K562 (cell line): ENCODE measurements around the gene RPL38.

Experiments used
- CEBPB ChIP-seq: fragments of 450-650 bp; IDR thresholded peaks from 2 replicates; pipeline ENCODE4 v1.6.1; 2016; ENCODE audit warnings: missing genetic modification characterization, missing compliant biosample characterization
- CHD2 ChIP-seq: IDR thresholded peaks from 2 replicates; pipeline ENCODE4 v1.6.1; 2011; ENCODE audit warnings: low read depth, low read length
- DNMT1 ChIP-seq: fragments of 450-650 bp; IDR thresholded peaks from 2 replicates; pipeline ENCODE4 v1.6.1; 2016; ENCODE audit warnings: antibody characterized with exemption, mild to moderate bottlenecking
- FOS ChIP-seq: IDR thresholded peaks from 3 replicates; pipeline ENCODE4 v1.6.1; 2011; ENCODE audit not compliant: insufficient read length; ENCODE audit errors: extremely low read depth
- POLR2A ChIP-seq: fragments of 450-650 bp; conservative IDR thresholded peaks from 2 replicates; pipeline ENCODE4 v1.6.1; 2016
- RAD51 ChIP-seq: fragments of 450-650 bp; IDR thresholded peaks from 2 replicates; pipeline ENCODE4 v1.7.1; 2016; ENCODE audit warnings: low read depth, mild to moderate bottlenecking, borderline replicate concordance
- SOX6 ChIP-seq: fragments of 450-650 bp; IDR thresholded peaks from 2 replicates; pipeline ENCODE4 v1.6.1; 2014; ENCODE audit warnings: mild to moderate bottlenecking
- ZNF764 ChIP-seq: fragments of 250-450 bp; sonication (Bioruptor Pico); IDR thresholded peaks from 2 replicates; pipeline ENCODE4 v1.4.0; 2020; ENCODE audit warnings: low read depth, mild to moderate bottlenecking, moderate library complexity
- ZNF830 ChIP-seq: fragments of 250-450 bp; sonication (Bioruptor Pico); IDR thresholded peaks from 2 replicates; pipeline ENCODE4 v1.5.0; 2021; ENCODE audit warnings: mild to moderate bottlenecking
- TF ChIP-seq, protein P1 (sequence below): fragments of 250-450 bp; sonication (Bioruptor Pico); IDR thresholded peaks from 2 replicates; pipeline ENCODE4 v1.4.0; 2020; ENCODE audit warnings: mild to moderate bottlenecking, moderate library complexity

DNA sequence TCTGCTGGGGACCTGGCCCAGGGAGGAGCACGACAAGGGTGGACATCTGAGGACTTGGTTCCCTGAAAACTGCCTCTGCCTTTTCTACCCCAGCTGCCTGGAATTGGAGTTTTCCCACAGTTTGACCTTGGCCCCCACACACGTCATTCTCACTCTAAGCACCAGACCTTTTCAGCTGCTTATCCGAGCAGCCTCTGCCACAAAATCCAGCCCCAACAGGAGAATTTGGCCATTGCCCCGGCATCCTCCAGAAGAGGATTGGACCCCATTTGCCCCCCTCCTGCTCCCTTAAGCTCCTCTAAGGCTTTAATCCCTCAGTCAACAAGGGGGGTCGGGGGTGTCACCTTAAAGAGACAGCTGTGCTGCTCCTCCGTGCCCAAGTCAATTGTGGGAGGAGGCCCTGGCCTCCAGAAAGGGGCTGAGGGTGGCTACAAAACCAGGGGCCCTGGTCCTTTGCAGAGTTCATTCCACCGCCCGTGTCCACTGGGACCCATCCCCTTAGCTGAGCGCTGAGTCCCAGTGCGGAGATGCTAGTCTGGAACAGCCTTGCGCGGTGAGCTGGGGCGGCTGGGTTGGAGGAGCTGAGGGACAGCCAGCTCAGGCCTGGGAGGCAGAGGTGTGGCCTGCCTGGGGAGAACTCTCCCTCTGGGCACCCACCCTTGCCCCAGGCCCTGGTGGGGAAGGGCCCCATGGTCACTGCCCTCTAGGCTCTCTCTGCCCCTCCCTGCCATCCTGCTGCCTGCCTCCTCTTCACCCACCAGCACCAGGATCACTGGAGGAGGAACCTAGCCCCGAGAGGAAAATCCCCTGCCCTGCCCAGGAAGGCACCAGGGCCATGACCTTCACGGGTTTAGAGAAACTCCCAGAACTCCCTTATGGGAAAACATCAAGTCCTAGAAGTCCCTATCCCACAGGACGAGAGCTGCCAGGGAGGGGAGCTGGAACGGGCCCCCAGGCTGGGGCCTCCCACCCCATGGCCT, 28.7 kb downstream of the RPL38 start:
- TF ChIP-seq DNMT1 (no peak), CHD2 (no peak), SOX6 (no peak), POLR2A (no peak), ZNF764 (CRISPR knock-in tag) (no peak), FOS (no peak), ZNF830 (CRISPR knock-in tag) (no peak), CEBPB (tag) (no peak), RAD51 (no peak)
- TF ChIP-seq, protein P1, sequence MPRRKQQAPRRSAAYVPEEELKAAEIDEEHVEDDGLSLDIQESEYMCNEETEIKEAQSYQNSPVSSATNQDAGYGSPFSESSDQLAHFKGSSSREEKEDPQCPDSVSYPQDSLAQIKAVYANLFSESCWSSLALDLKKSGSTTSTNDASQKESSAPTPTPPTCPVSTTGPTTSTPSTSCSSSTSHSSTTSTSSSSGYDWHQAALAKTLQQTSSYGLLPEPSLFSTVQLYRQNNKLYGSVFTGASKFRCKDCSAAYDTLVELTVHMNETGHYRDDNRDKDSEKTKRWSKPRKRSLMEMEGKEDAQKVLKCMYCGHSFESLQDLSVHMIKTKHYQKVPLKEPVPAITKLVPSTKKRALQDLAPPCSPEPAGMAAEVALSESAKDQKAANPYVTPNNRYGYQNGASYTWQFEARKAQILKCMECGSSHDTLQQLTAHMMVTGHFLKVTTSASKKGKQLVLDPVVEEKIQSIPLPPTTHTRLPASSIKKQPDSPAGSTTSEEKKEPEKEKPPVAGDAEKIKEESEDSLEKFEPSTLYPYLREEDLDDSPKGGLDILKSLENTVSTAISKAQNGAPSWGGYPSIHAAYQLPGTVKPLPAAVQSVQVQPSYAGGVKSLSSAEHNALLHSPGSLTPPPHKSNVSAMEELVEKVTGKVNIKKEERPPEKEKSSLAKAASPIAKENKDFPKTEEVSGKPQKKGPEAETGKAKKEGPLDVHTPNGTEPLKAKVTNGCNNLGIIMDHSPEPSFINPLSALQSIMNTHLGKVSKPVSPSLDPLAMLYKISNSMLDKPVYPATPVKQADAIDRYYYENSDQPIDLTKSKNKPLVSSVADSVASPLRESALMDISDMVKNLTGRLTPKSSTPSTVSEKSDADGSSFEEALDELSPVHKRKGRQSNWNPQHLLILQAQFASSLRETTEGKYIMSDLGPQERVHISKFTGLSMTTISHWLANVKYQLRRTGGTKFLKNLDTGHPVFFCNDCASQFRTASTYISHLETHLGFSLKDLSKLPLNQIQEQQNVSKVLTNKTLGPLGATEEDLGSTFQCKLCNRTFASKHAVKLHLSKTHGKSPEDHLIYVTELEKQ (CRISPR knock-in tag), result no peak
